ENCODE data around the gene OAS2.
"Not testable (repeated sequence)": the region's sequence is repeated elsewhere in the genome, so short reads cannot be mapped to it uniquely, and the experiment has no call there.

OAS2 gene

GRCh38 chr12:112986291-112986800 is 8.0 kb downstream of the OAS2 start:
- DNase-seq, result no peak

- no peak for DNase-seq
Observed at GRCh38 chr12:112987561-112987960, 9.2 kb downstream of the OAS2 start.

DNA sequence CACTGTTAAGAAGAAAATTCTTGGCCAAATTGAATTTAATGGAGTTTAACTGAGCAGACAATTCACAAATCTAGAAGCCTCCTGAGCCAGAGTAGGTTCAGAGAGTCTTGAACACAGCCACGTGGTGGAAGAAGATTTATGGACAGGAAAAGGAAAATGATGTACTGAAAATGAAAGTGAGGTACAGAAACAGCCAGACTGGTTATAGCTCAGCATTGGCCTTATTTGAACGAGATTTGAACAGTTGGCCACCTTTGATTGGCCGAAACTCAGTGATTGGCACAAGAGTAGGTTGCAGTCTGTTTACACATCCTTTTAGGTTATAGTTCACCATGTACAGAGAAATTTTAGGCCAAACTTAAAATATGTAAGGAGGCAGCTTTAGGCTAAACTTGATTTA is 9.9 kb downstream of the OAS2 start:
- DNase-seq, result no peak

- DNase-seq, result not testable (repeated sequence)
Observed at GRCh38 chr12:112988823-112989385, 10.6 kb downstream of the OAS2 start.

GRCh38 chr12:112989806-112990205 is 11.5 kb downstream of the OAS2 start:
- DNase-seq, result no peak

- DNase-seq, result peak; percentile 40
Observed at GRCh38 chr12:112992541-112993398, 14.5 kb downstream of the OAS2 start.

DNA sequence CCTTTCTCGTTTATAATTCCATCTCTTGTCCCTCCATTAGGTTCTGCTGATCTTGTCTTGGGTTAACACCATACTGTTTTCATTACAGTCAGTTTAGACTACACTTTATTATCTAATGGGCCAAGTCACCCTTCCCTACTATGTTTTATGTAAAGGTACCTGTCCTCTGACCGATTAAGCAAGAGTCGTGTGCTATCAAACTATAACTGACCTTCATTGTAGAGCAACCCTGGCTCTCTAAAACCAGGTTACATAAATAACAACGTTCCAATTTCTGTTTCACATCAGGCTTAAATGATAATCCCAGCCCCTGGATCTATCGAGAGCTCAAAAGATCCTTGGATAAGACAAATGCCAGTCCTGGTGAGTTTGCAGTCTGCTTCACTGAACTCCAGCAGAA is 16.7 kb downstream of the OAS2 start:
- DNase-seq, result no peak

GRCh38 chr12:112996501-112996900 is 18.2 kb downstream of the OAS2 start:
- DNase-seq, result no peak

DNA sequence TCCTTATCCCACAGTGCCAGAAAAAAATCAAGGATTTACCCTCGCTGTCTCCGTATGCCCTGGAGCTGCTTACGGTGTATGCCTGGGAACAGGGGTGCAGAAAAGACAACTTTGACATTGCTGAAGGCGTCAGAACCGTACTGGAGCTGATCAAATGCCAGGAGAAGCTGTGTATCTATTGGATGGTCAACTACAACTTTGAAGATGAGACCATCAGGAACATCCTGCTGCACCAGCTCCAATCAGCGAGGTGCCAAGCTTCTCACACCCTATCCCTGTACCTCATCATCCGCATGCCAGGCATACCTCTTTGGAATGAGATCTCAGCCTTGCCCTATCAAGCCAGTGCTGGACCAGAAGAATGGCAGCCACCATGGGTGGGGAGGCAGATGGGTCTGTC is 19.2 kb downstream of the OAS2 start:
- DNase-seq, result no peak

DNA sequence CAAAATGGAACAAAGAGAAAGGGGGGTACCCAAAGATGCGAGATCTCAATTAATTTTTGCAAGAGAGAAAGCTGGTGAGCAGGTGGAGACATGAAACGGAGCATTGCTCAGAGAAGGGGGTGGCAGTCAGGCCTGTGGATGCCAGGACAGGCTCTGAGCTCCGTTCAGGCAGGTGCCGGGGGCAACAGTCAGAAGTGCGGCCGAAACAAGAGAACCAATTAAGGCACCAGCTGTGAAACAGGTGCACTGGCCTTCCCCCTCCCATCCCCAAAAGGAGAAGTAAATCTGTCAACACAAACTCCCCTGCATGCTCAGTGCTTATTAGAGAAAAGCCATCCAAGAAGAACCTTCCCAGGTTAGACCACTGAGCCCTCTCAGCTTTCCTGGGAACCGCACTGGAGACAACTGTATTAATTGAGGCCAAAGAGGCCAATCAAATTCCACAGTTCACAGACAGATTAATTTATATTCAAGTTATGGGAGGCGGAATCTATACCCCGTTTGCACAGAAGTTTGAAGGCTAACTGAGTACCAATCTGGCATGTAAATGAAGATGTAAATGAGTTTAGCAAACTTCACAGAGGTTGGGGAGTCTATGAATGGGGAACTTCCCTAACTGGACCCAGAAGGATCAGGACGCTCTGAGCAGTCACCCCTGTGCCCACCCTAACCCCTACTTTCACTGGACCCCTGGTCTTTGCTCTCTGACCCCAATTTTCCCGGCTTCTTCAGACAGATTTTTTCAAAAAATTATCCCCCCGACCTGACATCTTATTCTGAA is 20.9 kb downstream of the OAS2 start:
- DNase-seq, result peak; percentile 46

- DNase-seq, result no peak
Observed at GRCh38 chr12:113000433-113000832, 22.1 kb downstream of the OAS2 start.

DNA sequence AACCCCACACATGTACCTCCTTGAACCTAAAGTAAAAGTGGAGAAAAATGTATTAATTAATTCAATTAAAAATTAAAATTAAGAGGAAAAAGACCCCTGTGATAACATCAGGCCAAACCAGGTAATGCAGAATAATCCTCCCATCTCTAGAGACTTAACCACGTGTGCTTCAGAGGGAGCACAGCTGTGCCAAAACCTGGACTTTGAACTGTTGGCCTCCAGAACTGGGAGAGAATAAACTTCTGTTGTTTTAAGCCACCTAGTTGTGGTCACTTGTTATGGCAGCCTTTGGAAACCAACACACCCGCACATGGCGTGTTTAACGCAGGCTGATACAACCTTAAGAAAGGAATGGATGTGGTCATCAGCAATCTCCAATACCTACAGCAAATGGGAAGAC is 23.8 kb downstream of the OAS2 start:
- no peak for DNase-seq

DNA sequence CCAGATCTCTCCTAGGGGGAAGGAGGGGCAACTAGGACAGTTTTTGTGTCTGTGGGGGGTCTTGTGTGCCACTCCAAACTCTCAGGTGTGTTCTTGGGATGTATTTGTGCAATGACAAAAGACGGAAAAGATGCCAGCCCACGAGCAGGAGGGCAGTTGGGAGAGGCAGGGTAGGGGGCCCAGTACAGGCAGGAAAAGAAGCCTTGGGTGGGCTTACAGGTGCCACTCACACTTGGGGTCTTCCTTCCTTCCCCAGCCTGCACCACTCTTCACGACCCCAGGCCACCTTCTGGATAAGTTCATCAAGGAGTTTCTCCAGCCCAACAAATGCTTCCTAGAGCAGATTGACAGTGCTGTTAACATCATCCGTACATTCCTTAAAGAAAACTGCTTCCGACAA is 24.4 kb downstream of the OAS2 start:
- DNase-seq, result no peak

GRCh38 chr12:113003636-113004035 is 25.3 kb downstream of the OAS2 start:
- no peak for DNase-seq

DNA sequence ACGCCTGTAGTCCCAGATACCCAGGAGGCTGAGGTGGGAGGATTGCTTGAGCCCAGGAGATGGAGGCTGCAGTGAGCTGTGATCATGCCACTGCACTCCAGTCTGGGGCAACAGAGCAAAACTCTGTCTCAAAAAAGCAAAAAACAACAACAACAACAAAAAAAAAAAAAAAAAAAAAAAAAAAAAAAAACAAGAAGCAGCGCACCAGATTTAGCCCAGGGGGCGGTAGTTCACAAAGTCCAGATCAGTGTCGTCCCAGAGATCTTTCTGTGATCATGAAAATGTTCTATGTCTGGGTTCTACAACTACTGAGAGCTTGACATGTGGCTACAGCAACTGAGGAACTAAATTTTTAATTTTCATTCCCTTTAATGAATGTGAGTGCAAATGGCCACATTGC is 27.4 kb downstream of the OAS2 start:
- DNase-seq, result no peak

DNA sequence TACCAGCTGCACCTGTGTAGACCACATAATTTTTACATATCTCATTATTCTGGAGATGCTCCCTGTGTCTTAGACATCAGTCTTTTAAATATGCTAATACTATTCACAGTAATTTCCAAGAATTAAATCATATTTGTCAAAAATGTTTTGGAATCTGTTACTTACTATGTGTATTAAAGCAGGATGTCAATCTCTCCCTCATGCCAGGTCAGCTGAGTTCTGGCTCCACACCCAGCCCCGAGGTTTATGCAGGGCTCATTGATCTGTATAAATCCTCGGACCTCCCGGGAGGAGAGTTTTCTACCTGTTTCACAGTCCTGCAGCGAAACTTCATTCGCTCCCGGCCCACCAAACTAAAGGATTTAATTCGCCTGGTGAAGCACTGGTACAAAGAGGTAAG is 27.9 kb downstream of the OAS2 start:
- DNase-seq, result no peak

GRCh38 chr12:113006641-113007040 is 28.3 kb downstream of the OAS2 start:
- DNase-seq, result no peak

GRCh38 chr12:113007166-113007565 is 28.8 kb downstream of the OAS2 start:
- DNase-seq, result no peak

DNA sequence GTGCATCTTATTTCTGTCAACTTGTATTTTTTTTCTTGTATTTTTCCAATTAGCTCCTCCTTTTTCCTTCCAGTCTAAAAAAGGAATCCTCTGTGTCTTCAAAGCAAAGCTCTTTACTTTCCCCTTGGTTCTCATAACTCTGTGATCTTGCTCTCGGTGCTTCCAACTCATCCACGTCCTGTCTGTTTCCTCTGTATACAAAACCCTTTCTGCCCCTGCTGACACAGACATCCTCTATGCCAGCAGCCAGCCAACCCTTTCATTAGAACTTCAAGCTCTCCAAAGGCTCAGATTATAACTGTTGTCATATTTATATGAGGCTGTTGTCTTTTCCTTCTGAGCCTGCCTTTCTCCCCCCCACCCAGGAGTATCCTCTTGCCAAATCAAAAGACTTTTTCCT is 32.4 kb downstream of the OAS2 start:
- no peak for DNase-seq

GRCh38 chr12:113014565-113014964 is 36.2 kb downstream of the OAS2 start:
- DNase-seq, result no peak

DNA sequence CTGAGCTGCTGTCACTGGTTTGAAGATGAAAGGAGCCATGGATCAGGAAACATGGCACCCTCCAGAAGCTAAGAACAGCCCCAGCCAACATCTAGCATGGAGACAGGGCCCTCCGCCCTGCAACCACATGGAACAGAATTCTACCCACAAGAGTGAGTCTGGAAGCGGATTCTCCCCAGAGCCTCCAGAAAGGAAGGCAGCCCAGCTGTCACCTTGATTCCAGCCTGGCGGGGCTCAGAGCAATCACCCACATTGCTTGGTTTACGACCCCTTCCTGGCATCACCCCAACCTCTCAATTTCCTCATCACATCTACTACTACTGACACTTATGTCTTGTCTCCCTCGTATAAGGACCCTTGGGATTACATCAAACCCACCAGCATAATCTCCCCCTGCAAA is 38.5 kb downstream of the OAS2 start:
- DNase-seq, result no peak

DNA sequence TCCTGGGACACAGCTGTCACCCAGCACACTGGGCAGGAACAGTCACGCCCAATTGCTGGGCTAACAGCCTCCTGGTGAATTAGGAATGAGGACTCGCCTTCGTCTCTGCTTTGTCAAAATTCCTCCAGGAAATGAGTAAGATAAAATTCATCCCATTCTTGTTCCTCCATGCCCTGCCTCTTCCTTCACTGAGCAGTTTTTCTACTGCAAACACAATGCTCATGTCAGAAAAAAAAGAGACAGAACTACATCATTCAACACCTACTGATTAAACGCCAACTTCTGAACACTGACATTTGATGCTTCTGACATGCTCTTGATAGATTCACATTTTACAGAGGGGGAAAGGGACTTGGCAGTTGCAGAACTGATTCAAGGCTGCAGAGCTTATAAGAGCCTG is 40.7 kb downstream of the OAS2 start:
- DNase-seq, result no peak

DNA sequence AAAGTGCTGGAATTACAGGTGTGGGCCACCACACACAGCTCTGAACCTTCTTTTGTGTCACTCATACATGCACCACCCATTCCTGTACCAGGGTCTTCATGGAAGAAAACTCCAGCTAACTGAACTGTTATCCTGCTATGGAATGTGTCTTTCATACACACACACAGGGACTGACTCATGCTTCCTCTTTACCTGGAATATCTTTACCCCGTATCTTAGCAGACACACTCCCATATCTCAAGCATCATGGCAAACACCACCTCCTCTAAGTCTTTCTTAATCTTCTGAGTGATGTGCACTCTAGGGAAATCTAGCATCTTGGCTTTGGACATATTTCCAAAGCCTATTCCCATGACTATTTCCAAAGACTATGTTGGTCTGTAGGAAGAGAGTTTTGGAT is 43.2 kb downstream of the OAS2 start:
- DNase-seq, result no peak
